ENCODE measurements around the gene CDK14.

CDK14 gene

DNA sequence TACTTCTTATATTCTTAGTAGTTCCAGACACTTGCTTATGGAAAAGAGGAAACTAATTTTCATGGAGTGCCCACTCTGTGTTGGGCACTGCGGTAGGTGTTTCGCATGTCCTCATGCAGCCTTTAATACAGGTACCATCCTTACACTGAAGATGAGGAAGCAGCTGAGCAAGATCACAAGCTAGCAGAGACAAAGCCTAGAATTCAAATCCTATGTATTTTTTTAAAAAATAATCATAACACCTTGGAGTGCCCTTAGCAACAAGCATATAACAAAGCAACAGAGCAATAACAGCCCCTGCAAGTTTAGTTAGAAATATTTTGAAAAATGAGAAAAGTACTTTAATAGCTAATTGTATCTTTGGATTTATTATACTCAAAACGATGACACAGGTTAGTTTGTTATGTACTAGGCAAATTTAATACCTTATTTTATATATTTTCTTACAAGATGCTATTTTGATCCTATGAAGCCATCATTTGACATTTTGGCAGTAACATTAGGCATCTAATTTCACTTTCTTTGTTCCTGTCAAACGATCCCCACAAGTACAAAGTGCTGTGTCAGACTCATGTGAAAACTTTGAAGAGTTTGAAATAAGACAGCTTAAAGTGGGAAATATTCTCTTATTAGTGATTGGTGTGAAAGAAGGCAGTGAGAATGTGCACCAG, 245.8 kb downstream of the CDK14 start:
- no peak for DNase-seq (ENCODE audit: low read depth)

DNA sequence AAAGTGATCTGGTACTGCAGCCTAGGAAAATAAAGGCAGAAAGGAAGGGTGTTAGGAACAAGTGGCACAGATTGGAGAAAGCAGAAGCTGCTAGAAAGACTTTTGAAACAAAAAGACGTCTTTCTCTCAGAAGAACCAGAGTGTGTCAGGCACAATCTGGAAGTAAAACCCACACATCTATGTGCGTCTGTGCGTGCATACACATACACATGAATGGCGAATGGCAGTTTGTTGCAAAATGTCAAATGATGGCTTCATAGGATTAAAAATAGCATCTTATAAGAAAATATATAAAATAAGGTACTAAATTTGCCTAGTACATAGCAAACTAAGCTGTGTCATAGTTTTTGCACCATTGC, 246.3 kb downstream of the CDK14 start:
- DNase-seq (ENCODE audit: low read depth): no peak

DNA sequence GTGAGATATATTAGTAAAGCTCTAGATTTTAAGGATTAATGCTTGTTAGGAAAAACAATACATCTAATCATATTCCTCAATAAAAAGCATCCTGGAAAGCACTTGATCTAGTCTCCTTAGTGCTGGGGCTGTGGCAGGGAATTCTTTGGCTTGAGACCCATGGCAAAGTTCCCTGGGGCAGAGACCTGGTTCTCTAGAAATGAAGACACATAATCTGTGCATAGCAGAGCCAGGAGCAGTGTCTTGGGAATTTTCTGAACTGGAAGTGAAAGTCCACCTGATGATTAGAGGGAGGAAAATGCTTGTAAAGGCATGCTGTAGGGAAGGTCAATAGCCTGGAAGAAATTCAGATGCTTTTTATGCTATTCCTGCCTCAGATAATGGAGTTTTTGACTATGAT, 247.4 kb downstream of the CDK14 start:
- DNase-seq (ENCODE audit: low read depth): no peak

DNA sequence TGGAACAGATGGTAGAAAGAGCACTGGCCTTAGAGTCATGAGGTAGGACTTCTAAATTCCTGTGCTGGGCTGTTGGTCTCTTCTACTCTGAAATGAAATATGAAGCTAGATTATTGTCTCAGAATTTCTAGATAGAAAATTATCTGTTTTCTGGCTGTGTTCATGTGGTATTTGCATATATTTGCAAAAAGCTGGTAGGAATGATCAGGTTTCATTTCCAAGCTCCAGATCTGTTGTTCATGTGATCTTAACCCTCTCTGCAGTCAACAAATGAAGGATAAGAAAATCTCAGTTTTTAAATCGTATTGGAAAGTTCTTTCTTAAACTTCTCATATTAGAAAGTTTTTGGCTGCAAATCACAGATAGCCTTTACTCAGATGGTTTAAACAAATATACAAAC, 248.3 kb downstream of the CDK14 start:
- no peak for DNase-seq (ENCODE audit: low read depth)

DNA sequence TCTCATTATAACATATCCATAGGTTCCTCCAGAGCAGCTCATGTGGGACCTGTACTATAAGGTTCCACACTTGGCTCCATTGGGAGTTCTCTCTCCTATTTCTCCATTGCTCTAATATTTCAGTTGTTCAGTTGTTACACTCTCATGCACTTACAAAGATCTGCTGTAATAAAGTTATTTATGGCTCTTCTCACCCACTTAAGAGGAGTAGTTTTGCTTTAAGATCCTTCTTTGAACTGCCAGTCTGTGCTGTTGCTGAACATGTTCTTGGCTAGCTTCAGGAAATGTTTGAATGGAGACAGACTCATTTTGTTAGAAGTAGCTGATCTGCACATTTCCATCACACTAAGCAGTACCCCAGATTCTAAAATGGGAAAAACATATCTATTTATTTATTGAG, 250.1 kb downstream of the CDK14 start:
- no peak for DNase-seq (ENCODE audit: low read depth)

DNA sequence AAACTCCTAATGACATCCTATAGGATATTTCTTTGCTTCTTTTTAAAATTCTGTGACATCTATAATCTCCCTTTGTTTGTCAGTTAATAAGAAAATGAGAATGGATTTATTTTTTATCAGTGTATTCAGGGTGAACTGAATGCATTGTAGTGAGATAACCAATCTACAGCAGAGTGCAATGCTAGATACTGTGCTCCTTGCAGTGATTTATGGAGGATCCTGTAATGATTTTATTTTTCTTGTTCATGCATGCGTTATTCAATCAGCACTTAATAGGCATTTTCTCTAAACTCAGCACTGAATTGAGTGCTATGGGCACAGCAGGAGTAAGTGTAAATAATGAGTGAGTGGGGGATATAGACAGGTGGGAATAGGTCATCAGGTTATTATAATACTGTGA, 253.9 kb downstream of the CDK14 start:
- DNase-seq (ENCODE audit: low read depth): no peak

DNA sequence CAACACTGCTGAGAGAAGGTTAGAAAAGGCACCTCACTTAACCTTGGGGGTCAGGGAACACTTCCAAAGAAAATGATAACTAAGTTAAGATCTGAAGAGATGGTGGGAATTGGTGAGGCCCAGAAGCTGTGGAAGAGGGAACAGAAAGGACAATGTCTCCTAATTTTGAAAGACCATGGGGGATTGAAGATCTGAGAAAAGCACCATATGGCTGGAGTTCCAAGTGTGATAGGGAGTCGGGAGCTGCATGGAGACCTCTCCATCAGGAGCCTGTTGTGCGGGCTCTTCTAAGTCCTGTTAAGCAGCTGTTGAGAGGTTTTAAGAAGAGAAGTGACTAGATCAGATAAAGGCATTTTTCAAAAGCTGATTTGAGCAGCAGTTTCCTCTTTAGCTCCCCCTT, 254.3 kb downstream of the CDK14 start:
- no peak for DNase-seq (ENCODE audit: low read depth)

DNA sequence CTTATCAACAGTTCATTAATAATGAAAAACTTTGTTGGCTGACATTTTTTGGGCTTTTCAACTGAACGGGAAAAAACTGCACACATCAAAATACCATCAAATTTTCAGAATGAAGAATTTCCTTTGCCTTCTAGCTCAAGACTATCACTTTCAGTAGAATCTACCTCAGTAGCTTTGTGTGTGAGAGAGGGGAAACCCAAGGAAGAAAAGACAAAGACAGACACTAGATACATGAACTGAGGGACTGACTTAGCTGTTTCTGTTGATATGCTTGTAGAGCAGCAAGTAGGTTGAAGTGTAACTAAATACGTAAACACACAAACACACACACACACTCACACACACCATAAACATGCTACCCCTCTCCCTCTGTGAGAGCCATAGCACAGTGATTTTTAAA, 257.1 kb downstream of the CDK14 start:
- DNase-seq (ENCODE audit: low read depth): no peak

DNA sequence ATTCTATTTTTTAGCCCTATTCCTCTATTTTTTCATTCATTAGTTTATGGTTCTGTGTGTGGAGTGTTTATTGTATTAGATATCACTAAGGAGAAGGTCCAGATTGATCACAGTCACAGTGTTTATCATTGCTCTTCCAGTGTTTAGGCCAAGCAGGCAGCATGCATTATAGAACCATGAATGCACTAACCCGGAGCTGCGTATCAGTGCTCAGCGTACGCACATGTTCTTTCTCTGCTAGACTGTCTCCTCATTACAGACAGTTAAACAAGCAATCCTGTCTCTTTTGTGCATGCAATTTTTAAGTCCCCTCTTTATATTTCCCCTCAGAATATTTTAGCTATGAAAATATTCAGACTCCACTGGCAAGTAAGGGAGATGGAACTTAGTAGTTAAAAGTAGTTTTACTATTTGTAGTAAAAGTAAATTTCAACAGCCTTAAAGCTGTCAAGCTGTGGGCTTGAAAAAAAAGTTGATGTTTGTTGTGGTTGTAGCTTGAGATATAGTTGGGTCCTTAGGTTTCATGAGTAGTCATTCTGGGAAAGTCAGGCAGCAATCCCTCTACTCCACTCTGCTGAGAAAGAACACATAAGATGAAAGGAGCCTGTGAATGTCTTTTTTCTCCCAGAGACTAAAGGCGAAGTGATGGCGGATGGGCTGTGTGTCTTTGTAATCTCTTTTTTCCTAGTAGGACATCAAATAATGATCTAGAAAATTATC, 260.4 kb downstream of the CDK14 start:
- DNase-seq (ENCODE audit: low read depth): no peak

DNA sequence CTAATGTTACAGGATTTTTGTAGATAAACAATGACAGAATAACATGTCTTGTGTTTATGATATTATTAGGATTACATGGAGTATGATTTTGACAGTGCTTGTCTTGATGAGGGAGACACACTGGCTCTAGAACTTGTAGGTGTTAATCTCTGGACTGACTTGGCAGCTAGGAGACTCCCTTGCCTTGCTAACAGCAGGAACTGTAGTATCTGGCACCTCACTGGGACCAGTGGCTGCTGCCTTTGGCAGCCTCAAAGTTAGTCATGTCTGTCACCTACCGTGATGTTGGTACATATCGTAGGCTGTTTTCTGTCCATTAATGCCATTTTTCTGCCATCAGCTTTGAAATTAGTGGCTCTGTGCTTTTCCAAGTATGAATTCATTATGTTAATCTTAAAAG, 261.5 kb downstream of the CDK14 start:
- no peak for DNase-seq (ENCODE audit: low read depth)

DNA sequence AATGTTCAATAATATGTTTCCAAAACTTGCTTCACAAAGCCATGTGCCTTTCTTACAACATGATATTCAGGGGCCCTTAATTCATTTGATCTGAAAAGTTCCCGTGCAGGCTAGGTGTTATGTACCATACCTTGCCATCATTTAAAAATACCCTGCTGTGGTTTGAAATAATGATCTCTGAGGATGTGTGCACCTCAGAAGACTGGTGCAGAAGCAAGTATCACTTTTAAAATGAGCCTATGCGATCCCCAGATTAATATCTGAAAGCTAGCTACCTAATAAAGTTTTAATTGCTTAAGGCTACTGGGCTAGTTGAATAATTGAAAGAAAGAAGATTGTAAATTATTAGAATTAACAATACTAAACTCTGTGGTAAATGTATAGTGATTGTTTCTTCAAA, 262.4 kb downstream of the CDK14 start:
- no peak for DNase-seq (ENCODE audit: low read depth)

DNA sequence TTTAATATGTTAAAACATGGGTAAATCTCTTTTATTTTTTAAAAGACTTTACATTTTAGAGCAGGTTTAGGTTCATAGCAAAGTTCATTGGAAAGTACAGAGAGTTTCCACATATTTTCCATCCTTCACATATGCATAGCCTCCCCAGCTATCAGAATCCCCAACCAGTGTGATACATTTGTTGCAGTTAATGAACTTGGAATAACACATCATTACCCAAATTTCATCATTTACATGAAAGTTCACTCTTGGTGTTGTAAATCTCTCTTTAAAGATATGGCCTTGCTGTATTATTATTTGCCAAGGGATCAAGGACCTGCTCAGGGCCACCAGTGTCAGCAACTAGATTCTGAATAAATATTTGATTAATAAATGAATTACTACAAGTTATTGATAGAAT, 263.4 kb downstream of the CDK14 start:
- no peak for DNase-seq (ENCODE audit: low read depth)

DNA sequence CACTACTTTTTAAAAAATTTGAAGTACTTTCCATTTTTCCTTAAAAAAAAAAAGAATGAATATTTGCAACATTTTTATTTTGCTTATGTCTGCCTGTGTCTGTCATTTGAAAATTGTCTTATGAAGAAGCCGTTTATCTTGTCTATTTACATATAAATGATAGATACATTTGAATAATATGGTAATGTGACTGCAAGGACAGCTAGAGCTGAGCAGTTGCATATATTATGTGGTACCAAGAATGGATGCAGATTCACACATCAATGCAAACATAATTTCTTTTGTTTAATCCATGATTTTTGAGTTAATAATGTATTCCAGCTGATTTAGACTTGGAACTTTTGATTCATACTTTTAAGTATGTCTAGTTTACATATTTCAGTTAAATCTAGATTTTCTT, 268.0 kb downstream of the CDK14 start:
- no peak for DNase-seq (ENCODE audit: low read depth)

DNA sequence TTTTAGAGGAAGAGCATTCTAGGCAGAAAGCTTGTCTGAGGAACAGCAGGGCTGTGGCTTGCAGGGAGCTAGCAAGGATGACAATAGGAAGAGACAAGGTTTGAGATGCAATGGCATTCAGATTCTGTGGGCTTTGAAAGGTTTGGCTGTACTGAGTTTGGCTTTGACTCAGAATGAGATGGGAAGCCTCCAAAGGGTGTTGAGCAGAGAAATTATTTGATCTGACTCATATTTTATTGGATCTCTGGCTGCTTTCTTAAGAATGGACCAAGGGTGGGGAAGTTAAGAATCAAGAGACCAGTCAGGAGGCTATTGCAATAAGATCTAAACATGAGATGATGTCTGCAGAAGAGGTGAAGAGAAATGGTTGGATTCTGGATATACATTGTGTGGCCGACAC, 273.2 kb downstream of the CDK14 start:
- no peak for DNase-seq (ENCODE audit: low read depth)

DNA sequence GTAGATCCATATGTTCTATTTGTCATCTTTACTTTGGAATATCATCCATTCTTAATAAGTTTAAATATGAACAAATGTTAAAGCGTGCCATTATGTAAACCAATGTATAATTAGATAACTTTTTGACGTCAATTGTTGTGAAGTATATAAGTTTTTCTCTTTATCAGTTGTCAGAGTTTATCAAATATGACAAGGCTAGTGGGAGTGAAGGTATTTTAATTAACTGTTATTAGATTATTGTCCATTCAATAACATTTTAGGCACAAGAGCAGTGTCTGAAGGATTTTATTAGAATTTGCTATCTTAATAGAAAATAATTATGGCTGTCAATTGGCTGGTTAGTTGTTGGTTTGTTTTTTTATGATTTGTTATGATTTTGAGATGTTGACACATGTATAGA, 280.6 kb downstream of the CDK14 start:
- DNase-seq (ENCODE audit: low read depth): no peak

DNA sequence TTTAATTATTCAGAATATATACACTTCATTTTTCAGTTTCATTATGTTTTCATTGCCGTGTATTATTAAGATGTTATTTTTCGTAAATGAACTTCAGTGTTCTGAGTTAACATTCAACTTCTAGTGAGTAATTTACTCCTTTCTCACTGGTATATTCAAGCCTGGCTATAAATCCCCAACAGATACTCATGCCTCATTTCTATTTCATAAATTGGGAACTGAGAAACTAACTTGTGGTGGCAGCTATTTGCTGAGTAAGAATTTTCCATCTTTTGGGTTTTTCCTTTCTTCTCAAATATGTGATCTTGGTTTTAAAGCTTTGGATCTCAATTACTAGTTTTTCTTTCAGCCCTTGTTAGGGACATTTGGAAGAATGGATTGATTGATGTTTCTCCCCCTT, 281.1 kb downstream of the CDK14 start:
- no peak for DNase-seq (ENCODE audit: low read depth)

DNA sequence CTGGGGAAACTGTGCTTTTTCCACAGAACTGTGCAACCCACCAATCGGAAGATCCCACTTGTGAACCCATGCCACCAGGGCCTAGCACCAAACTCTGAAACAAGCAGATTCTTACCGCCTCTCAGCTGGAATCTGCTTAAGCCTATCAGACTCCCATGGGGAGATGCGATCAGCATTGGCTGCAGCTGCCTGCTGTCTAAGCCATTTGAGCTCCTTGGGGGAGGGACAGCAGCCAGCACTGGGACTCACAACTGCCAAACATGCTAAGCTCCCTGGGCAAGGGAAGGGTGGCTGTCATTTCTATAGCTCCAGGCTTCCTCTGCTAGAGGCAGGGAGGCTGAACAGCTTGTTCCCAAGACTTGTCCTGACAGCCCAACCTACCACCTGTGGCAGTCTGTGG, 283.8 kb downstream of the CDK14 start:
- DNase-seq (ENCODE audit: low read depth): no peak

DNA sequence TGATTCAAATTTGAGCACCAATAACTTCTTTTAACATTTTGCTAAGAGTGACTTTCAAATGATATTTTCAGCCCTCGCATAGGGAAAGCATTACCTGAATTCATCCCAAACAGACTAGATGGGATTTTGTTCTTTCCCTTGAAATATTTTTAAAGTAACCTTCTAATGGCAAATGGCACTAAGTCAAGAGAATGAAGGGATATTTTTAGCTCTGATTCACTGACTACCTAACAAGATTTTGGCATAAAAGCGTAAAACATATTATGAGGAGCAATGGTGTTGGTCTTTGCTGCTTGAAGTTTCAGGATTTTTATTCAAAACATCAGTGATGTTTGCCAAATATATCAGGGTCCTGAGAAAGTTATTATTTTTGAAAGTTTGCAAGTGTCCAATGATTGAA, 290.3 kb downstream of the CDK14 start:
- no peak for DNase-seq (ENCODE audit: low read depth)

DNA sequence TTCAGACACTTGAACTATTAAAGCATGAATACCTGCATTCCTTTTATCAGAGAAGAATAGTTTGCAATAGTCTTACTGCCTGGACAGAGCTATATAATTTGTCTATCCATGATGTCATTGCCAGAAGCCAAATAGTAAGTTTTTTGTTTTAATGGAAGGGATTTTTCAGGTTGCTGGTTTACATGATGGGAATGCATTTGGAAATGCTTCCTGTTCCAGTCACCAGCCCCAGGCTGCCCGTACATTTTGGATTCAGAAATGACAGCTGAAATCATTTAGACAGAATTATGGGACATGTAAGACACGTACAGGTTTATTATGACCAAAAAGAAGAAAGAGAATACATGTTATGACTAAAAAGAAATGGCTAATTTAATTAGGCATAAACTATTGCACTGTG, 293.1 kb downstream of the CDK14 start:
- DNase-seq (ENCODE audit: low read depth): no peak

DNA sequence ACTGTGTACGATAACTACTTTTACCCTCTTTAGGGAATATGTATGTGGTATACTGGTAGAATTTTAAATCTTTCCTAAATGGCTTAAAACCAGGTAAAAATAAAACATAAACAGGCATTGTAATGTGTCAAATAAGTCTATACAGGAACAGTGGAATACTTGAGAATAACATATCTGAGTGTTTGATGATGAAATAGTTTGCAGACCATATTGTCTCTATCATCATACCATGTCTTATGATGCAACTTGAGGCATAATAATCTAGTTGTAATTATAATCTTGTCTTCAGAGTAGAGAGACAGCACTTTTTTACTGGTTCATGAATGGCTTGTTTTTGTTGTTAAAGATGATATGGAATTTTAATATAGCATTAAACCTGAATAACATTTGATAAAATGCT, 293.5 kb downstream of the CDK14 start:
- no peak for DNase-seq (ENCODE audit: low read depth)

DNA sequence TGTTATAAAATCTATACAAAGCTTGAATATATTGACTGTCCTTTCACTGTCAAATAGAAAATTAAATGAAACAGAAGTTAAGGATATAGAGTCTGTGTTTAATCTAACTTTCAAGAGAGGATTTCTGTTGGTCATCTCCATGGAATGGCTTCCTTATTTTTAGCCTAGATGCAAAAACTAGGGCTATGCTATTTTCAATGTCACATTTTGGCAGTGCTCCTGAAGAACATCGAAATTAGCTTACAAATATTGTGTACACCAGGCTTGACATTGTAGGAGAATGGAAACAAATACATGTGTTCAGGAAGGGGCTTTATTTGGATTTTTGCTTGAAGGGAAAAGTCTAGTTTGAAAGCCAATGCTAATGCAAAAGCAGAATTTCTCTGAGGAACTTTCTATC, 295.4 kb downstream of the CDK14 start:
- DNase-seq (ENCODE audit: low read depth): no peak

DNA sequence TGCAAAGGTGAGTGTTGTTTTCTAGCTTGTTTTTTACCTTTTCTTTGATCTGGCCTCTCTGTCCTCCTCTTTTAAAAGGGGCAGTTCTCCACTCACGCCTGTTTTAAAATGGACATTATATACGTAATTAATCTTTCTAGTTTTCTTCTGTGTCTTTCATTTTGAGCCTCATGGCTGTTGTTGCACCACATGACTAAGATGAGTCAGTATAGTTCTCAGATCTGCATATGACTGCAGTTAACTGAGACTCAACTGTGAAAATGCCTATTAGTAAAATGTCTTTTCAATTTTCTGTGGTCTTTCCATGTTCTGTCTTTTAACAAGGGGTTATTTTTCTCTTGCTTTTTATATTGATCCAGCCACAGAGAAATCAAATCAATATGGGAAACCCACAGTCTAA, 296.1 kb downstream of the CDK14 start:
- DNase-seq (ENCODE audit: low read depth): no peak

DNA sequence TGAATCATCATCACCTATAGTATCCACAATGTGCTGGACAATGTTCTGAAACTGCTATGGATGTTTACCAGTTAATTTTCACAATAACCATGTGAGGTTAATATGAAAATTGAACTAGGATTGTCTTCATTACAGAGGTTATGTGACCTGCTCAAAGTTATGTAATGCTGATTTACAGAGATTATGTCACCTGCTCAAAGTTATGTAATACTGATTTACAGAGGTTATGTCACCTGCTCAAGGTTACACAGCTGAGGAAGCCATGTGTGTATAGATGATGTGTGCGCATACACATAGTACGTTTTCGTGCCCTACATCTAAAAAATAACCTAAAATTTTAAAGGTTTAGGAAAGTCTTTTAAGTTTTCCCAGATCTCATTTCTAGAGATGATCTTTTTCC, 298.0 kb downstream of the CDK14 start:
- DNase-seq (ENCODE audit: low read depth): no peak

DNA sequence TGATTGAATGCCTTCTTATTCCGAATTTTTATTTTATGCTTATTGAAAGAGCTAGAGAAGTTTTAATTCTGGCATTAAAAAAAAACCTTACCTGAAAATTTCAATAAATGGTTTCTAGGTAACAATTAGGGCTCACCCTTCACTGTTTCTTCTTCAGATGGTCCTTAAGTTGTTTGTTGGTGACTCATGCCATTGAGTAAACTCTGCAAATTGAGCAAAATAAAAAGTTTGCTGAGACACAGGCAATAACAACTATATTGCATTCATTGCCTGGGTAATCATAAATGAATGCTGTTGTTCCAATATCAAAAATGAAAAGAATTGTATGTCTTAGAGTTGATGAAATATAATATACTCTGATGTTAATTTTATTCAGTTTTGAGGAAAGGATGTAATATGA, 300.3 kb downstream of the CDK14 start:
- DNase-seq (ENCODE audit: low read depth): no peak
